ENCODE data around the gene CHTF18. TPM values are rescaled to one million over a fixed set of nuclear protein-coding genes. Genes with fewer than 3 reads are reported as not detected.

The CHTF18 gene
- total RNA-seq, 1 experiment from 2014 or later: 121 TPM

GRCh38 chr16:792221-792995, 4.0 kb downstream of the CHTF18 start:
- DNase-seq (ENCODE audit: low spot score): no peak

DNA sequence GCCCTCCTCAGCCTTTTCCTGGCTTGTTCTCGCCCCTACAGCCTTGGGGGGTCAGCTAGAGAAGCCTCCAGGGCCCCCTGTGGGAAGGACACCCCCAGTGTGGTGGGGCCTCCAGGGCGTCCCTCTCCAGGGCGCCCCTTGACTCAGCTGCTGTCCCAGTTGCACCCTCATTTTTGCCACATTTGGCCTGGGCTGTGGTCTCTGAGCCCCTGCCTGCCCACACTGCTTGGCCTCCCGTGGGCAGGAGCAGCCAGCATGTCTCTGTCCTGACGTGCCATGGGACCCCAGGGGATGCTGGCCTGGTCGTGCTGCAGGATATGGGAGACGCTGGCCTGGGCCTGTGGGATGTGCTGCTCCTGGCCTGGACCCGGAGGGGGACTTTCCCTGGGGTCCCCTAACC, 5.0 kb downstream of the CHTF18 start:
- no peak for DNase-seq (ENCODE audit: low spot score)

GRCh38 chr16:794091-794822, 5.8 kb downstream of the CHTF18 start:
- no peak for DNase-seq (ENCODE audit: low spot score)

- no peak for DNase-seq (ENCODE audit: low spot score)
These were observed 6.5 kb downstream of the CHTF18 start for GRCh38 chr16:794853-795466.

DNA sequence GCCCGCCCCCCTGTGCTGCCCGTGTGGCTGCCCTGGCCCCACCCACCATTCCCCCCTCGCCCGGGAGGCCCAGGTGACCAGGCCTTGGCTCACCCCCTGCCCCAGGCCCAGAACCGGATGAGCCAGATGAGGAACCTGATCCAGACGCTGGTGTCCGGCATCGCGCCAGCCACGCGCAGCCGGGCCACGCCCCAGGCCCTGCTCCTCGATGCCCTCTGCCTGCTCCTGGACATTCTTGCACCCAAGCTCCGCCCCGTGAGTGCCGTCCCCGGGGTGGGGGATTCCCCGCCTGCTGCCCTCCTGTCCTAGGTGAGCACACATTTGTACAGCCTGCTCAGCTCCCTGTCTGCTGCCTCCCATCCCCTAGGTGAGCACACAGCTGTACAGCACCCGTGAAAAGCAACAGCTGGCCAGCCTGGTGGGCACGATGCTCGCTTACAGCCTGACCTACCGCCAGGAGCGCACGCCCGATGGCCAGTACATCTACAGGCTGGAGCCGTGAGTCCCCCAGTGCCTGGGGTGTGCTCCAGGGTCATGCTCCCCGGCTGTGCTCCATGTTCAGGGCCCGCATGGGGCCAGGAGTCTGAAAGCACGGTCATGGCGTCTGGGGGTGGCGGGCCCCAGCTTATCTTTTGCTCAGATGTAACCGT, 7.3 kb downstream of the CHTF18 start:
- peak; percentile 85 for DNase-seq (ENCODE audit: low spot score)

DNA sequence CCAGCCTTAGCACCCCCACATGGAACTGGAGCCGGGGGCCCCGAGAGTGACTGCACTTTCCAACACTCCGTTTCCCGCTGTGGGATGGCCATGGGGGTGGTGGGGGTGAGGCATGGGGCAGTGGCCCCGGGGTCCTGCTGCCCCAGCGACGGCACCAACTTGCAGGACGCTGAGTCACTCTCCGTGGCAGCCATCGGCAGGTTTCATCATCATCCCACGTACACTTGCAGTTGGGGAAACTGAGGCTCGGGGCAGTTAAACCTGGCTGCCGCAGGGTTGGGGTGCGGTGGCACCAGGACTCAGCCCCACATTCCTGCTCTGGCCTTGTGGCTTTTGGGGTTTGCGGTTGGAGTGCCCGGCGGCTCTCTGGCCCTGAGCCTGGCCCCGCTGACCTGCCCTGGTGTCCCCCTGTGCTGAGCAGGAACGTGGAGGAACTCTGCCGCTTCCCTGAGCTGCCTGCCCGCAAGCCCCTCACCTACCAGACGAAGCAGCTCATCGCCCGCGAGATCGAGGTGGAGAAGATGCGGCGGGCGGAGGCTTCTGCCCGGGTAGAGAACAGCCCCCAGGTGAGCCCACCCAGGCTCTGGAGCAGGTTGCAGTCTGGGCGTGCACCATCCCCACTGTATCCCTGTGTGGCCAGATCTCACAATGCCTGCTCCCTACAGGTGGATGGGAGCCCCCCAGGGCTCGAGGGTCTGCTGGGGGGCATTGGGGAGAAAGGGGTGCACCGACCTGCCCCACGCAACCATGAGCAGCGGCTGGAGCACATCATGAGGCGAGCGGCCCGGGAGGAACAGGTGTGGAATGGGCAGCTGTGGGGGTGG, 8.1 kb downstream of the CHTF18 start:
- DNase-seq (ENCODE audit: low spot score): no peak

DNA sequence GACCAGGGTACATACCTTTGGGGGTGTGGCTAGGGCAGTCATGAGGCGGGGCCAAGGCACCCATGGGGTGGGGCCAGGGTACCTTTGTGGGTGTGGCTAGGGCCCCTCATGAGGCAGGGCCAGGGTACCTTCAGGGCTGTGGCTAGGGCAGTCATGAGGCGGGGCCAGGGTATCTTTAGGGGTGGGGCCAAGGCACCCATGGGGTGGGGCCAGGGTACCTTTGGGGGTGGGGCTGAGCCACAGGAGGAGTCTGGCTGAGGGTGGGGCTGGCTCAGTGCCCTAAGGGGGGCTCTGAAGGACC, 8.7 kb downstream of the CHTF18 start:
- peak; percentile 35 for DNase-seq (ENCODE audit: low spot score)

GRCh38 chr16:797686-798085, 9.3 kb downstream of the CHTF18 start:
- no peak for DNase-seq (ENCODE audit: low spot score)

GRCh38 chr16:798666-799065, 10.2 kb downstream of the CHTF18 start:
- no peak for DNase-seq (ENCODE audit: low spot score)

DNA sequence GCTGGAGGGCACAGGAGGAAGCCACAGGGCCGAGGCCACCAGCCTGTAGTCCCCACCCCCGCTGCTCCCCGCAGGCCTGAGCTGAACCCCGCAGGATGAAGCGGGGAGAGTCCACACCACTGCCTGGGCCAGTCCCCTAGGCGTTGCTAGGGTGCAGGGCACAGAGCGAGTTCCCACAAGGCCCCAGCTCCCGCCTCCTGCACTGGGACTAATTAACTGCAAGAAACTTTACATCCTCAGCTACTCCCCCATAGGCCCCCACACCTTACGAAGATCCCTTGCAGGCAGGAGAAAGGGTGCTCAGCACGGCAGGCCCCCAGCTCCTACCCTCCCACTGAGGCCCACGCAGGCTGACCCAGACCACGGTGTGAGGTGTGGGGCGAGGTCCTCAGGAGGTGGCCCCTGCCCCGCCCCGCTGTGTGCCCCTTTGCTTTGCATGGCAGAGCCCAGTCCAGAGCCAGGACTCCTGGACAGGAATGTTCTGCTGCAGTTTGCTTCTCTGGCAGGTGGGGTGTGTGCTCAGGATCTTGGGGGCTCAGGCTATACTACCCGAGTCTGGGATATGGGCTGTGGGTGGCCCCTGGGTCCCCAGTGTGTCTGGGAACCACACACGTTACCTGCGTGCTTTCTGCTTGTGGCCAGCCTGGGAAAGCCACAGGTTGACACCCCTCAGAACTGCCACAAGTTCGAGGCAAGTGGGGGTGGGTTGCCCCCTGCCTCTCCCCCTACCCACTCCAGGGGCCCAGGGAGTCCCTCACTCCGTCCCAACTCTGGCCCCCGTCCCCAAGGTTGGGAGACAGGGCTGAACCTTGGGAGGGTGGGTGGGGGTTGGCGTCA, 10.9 kb downstream of the CHTF18 start:
- no peak for DNase-seq (ENCODE audit: low spot score)

GRCh38 chr16:799948-800833, 11.8 kb downstream of the CHTF18 start, which contains the start of gene GNG13:
Gene GNG13 (minus strand): TSS chr16:800734. CDS start chr16:799077, 1,657 bp downstream.
- no peak for DNase-seq (ENCODE audit: low spot score)

GRCh38 chr16:800834-801511, 12.6 kb downstream of the CHTF18 start:
- no peak for DNase-seq (ENCODE audit: low spot score)

GRCh38 chr16:801584-802363, 13.4 kb downstream of the CHTF18 start:
- DNase-seq (ENCODE audit: low spot score): no peak

DNA sequence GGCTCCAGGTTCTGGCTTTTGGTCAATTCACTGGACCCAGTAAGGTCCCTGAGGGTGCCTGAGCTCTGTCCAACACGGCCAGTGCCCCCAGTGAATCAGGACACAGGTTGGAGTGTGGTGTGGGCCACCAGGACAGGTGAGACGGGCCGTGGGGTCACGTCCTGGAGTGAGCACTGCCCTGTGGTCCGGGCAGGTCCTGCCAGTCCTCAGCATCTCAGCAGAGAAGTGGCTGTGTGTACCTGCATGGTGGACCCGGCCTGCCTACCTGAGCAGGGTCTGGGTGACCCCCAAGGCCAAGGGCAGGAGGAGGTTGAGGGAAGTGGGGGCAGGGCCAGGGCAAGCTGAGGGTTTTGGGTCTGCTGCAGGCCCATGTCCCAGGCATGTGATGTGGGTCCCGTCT, 14.0 kb downstream of the CHTF18 start:
- DNase-seq (ENCODE audit: low spot score): no peak

DNA sequence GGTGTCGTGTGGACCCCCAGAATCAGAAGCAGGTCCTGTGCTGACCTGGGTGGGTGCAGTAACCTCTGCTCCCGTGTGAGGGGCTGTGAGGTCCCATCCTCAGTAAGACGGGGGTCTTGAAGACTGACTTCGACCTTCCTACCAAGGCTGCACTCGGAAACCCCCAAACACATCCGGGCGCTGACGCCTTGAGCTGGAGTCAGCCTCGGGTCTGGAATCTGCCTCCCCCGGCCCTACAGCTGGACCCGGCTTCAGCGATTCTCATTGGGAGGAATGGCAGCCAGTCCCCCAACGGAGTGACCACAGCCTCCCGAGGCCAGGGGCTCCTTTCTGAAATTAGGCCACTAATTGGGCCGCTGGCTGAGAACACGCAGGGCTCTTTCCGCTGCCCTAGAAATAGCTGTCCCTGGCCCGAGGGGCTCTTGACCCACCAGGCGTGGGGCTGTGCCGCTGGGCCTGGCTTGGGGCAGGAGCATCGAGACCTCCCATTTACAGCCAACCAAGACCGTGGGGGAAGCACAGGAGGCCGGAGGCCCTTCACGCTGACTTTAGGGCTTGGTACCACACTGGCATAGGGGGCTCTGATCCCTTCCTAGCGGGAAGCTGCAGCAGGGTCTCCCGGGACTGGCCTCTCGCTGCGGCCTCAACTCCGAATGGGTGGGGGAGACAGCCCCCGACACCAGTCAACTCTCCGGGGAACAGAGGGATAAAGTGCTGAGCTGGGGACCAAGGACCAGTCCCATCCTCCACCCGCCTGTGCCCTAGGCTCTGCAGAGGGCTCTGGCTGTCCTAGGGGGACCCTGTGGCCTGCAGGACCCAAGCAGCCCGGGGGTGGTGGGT, 14.7 kb downstream of the CHTF18 start:
- DNase-seq (ENCODE audit: low spot score): no peak

DNA sequence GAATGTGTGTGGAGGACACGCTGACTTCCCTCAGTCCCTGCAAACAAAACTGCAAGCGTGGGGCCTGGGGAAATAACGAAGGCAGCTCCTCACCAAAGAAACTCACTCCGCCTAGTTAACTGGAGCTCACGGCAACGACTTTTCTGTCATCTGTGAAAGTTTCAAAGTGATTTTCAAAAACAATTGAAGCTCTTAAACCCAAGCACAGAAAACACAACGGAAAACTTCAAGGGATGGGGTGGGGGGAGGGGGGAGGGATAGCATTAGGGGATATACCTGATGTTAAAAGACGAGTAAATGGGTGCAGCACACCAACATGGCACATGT, 15.3 kb downstream of the CHTF18 start:
- DNase-seq (ENCODE audit: low spot score): no peak
